ENCODE measurements around the gene TCF3.
"Not testable (repeated sequence)": the region's sequence is repeated elsewhere in the genome, so short reads cannot be mapped to it uniquely, and the experiment has no call there.

DNA sequence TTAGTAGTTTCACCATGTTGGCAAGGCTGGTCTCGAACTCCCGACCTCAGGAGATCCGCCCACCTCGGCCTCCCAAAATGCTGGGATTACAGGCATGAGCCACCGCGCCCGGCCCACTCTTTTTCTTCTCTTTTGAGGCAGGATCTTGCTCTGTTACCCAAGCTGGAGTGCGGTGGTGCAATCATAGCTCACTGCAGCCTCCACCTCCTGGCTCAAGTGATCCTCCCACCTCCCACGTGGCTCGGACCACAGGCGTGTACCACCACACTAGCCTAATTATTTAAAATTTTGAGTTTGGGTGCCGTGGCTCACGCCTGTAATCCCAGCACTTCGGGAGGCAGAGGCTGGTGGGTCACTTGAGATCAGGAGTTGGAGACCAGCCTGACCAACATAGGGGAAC is 18.3 kb upstream of the TCF3 start:
- TF ChIP-seq EZH2phosphoT487 (IDR thresholded peaks at IDR 0.05; ENCODE audit: insufficient read depth, low read depth); EZH2 (IDR thresholded peaks at IDR 0.05; ENCODE audit: insufficient read depth, poor library complexity, severe bottlenecking): not testable (repeated sequence)
